GM04503 (cell line): ENCODE data around the gene PLET1.

Experiments
- DNase-seq: peaks from one replicate; pipeline ENCODE4 v3.0.0-alpha.2; 2012; ENCODE audit warnings: low read depth

The PLET1 gene

GRCh38 chr11:112238041-112238440 is 22.6 kb downstream of the PLET1 start:
- no peak for DNase-seq

DNA sequence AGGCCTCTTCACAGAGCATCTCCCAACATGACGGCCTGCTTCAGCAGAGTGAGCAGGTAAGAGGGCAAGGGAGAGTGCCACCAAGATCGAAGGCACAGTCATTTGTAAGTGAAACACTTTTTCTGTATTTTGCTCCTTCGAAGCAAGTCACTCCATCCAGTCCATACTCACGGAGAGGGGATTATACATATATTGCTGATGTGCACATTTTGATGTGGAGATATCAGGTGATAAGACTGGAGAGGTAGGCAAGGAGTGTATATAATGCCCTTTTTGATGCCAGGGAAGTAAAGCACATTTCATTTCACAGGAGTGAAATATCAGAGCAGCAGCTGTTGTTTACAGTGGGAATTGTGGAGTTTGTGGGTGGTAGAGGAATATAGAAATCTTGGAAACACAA is 23.2 kb downstream of the PLET1 start:
- no peak for DNase-seq

GRCh38 chr11:112235750-112236390 is 24.8 kb downstream of the PLET1 start:
- no peak for DNase-seq

GRCh38 chr11:112231952-112232351 is 28.7 kb downstream of the PLET1 start:
- no peak for DNase-seq

- peak; percentile 93 for DNase-seq
Measured at GRCh38 chr11:112229746-112230433, 30.8 kb downstream of the PLET1 start.

GRCh38 chr11:112229159-112229558 is 31.5 kb downstream of the PLET1 start:
- DNase-seq = no peak

GRCh38 chr11:112228706-112229105 is 32.0 kb downstream of the PLET1 start:
- no peak for DNase-seq

GRCh38 chr11:112227471-112227870 is 33.2 kb downstream of the PLET1 start:
- no peak for DNase-seq

DNA sequence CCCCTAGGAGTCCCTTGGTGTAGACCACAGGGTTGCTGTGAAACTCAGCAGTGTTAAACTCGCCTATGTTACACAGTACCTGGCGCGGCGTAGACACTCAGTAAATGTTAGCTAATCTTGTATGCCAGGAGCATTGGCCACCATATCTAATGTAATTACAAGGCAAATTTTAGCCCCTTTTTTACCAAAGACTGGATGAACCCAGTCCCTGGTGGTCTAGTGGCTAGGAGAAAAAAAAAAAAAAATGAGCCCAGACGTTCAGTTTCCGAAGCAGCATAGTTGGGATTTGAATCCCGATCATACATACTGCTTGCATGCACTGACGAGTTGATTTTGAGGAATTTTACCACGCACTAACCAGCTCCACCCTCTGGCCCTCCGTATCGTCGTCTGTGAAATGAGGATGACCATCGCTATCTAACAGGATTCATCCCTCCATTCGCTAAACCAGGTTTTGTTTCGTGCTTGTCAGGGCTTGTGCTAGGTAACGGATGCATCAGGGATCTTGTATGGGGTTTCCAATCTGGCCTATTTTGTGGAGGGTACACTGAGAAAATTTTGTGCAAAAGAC is 33.7 kb downstream of the PLET1 start:
- no peak for DNase-seq

- DNase-seq = peak; percentile 61
Measured at GRCh38 chr11:112226062-112226830, 34.4 kb downstream of the PLET1 start, which contains the start of gene PTS. TSS of gene PTS (plus strand) at chr11:112226428. CDS start at chr11:112226444, 16 bp downstream.

- no peak for DNase-seq
Measured at GRCh38 chr11:112225753-112226061, 35.0 kb downstream of the PLET1 start.

DNA sequence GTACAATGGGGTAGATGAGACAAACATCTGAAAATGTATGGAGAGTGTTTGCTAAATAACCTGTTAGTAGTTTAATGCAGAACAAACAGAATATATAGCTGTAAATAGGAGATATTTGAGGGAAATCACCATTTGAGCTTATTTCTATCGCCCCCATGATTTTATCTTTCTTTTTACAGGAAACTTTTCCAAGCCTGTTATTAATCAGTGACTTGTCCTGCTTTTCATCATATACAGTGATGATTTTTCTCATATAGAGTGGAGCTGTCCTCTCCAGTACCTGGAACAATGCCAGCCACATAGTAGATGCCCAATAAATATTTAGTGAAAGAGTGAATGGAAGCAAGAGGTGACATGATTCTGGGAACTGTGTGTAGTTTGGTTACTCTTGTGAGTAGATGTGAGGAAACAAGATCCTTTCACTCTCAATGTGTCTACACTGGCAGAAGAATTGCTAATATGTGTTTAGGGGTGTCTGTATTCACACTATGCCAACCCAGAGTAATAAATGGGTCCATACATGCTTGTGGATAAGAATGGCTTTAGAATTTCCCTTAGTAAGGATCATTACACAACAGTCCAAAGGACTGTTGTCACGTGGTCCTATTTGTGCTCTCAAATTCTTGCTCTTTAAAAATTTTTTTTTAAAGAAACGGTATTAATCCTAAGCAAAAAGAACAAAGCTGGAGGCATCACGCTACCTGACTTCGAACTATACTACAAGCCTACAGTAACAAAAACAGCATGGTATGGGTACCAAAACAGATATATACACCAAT is 36.7 kb downstream of the PLET1 start:
- DNase-seq = no peak

DNA sequence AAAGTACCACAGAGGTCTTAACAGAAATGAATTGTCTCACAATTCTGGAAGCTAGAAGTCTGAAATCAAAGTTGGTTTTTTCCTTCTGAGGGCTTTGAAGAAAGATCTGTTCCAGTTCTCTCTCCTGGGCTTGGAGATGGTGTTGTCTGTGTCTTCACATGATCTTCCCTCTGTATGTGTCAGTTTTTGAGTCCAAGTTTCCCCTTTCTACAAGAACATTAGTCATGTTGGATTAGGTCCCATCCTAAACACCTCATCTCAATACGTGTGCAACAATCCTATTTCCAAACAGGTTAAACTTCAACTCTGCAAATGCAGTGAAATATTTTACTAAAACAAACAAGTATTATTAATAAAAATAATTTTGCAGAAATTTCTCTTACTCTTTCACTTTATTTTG is 37.5 kb downstream of the PLET1 start:
- no peak for DNase-seq

DNA sequence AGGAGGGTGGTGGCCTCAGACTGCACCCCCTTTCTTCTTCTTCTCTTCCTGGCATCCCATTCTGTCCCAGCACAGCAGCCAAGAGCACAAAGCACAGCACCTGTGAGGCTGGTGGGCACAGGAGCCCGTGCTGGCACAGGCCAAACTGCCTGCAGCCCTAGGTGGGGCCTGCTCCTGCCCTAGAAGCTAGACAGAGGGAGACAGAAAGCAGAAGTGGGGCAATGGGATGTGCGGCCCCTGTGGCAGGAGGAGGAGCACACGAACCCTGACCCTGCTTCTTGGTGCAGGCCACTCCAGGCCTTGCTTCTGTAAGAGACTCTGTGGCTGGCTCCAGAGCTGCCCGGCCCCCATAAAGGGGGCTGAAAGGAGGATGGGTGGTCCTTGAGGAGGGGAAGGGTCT is 38.4 kb downstream of the PLET1 start:
- DNase-seq = no peak

DNA sequence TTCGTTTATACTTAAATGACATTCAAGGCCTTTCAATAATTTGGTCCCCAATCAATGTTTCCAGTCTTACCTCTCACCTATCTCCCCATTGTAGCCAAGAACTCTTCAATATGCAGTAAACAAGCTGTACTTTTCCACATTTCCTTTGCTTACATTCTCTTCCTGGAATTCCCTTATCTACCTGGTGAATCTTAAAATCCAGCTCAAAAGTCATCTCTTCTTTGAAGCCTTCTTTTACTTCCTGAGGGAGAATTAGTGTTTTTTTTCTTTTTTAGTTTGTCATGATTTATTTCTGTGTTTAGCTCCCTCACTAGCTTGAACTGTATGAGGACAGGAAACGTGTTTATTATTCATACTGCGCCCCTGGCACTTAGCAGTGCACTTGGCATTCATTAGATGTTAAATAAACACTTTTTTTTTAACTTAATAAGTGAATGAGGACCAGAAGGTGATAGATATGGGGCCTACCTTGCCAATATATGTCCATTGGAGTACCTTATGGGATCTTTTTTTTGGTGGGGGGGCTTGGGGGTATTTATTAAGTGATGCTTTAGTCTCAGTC is 39.3 kb downstream of the PLET1 start:
- DNase-seq = no peak

- no peak for DNase-seq
Measured at GRCh38 chr11:112219476-112220232, 41.0 kb downstream of the PLET1 start.

- DNase-seq = no peak
Measured at GRCh38 chr11:112216561-112217105, 44.0 kb downstream of the PLET1 start.

- DNase-seq = no peak
Measured at GRCh38 chr11:112215621-112216020, 45.0 kb downstream of the PLET1 start.

DNA sequence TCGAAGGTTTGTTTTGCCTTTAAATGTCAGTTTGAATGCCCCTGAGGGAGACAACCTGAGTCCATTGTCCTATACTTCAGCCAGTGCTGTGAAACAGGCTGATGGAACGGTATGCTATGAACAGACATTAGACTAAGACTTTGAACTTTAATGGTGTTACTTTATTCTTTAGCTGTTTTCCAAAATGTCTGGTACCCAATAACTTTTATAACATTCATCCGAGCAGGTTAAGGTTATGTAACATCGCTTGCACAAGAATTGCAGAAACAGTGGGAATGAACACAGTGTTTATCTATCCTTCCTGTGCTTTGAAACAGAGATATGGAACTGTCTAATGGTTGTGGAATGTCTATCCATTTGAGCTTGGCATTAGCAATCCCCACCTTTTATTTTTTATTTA is 46.9 kb downstream of the PLET1 start:
- no peak for DNase-seq

- no peak for DNase-seq
Measured at GRCh38 chr11:112212710-112213109, 48.0 kb downstream of the PLET1 start.

GRCh38 chr11:112212290-112212689 is 48.4 kb downstream of the PLET1 start:
- no peak for DNase-seq
